Measurements from ENCODE around the gene ST6GALNAC2. TPM values are rescaled to one million over a fixed set of nuclear protein-coding genes. Genes with fewer than 3 reads are reported as not detected.

Gene ST6GALNAC2
- total and polyA plus RNA-seq, 10 of the 15 experiments (the other 5 are each of a cell fraction or from before 2014, with no cell fraction given), result 0.08 to 0.41 (median 0.23) TPM; not detected in 6

- TF ChIP-seq CBX3 (IDR thresholded peaks at IDR 0.05; ENCODE audit: borderline replicate concordance, low read depth) (no peak), MEF2B (IDR thresholded peaks at IDR 0.05; ENCODE audit: partially characterized antibody, poor library complexity, severe bottlenecking) (no peak), ZNF622 (IDR thresholded peaks at IDR 0.05) (no peak), CBX5 (IDR thresholded peaks at IDR 0.05; ENCODE audit: low read depth) (no peak), ATF2 (IDR thresholded peaks at IDR 0.05; ENCODE audit: low read length) (no peak), CHD4 (IDR thresholded peaks at IDR 0.05) (no peak), MAX (IDR thresholded peaks at IDR 0.05; ENCODE audit: low read depth, low read length) (no peak), RCOR1 (conservative IDR thresholded peaks at IDR 0.05; ENCODE audit: low read depth, low read length) (no peak), NR2C2 (IDR thresholded peaks at IDR 0.05; ENCODE audit: borderline replicate concordance, control insufficient read depth, insufficient read length, low read depth) (no peak), MEF2A (IDR thresholded peaks at IDR 0.05; ENCODE audit: insufficient read depth, low read depth, low read length) (no peak), SP1 (IDR thresholded peaks at IDR 0.05; ENCODE audit: low read depth, low read length) (no peak), MTA3 (IDR thresholded peaks at IDR 0.05; ENCODE audit: borderline replicate concordance, low read length) (no peak), HDAC6 (IDR thresholded peaks at IDR 0.05; ENCODE audit: unreplicated experiment) (no peak), BCL3 (IDR thresholded peaks at IDR 0.05; ENCODE audit: borderline replicate concordance, insufficient read depth, low read depth, low read length, poor library complexity, severe bottlenecking) (no peak), ZBTB4 (CRISPR knock-in tag; IDR thresholded peaks at IDR 0.05) (no peak), CHD1 (IDR thresholded peaks at IDR 0.05; ENCODE audit: low read depth, low read length) (no peak), KDM1A (IDR thresholded peaks at IDR 0.05; ENCODE audit: borderline replicate concordance) (no peak), ETV6 (conservative IDR thresholded peaks at IDR 0.05 in 1 of 2, IDR thresholded peaks at IDR 0.05 in 1 of 2; ENCODE audit: borderline replicate concordance in 1 of 2, low read depth in 1 of 2) (no peak), NKRF (conservative IDR thresholded peaks at IDR 0.05) (no peak), CHD2 (IDR thresholded peaks at IDR 0.05; ENCODE audit: borderline replicate concordance, low read depth, low read length) (0 out of 2 replicates have a peak, but pooled peaks have one; percentile 22), SMARCA5 (IDR thresholded peaks at IDR 0.05) (peak; percentile 68; the same call in 1 of the 2 replicates)
Measured at GRCh38 chr17:76523084-76524037, 62.3 kb downstream of the ST6GALNAC2 start (continued).

Data from GM12878 (cell line).